WTC11 (cell line): Measurements from ENCODE around the gene TEX44. TPM values are rescaled to one million over a fixed set of nuclear protein-coding genes. Genes with fewer than 3 reads are reported as not detected.
"Not testable (repeated sequence)": the region's sequence is repeated elsewhere in the genome, so short reads cannot be mapped to it uniquely, and the experiment has no call there.

Experiments
- ATAC-seq: fragments of 200-7000 bp; cut with Tn5 transposase; 2 replicates; pipeline ENCODE4 v1.10.0; 2021; ENCODE audit warnings: mild to moderate bottlenecking, moderate library complexity
- CTCF ChIA-PET: fragments of 300-600 bp; sonication (Branson Sonifier 250); formaldehyde crosslinking; loops from one replicate; lab custom pipeline; 2021; ENCODE audit warnings: antibody characterized with exemption; lab: Charles Lee
- POLR2A ChIA-PET: fragments of 350-600 bp; sonication (Branson Sonifier 250); formaldehyde crosslinking; loops from one replicate; lab custom pipeline; 2021; ENCODE audit warnings: antibody characterized with exemption; lab: Charles Lee
- DNase-seq: peaks from one replicate; pipeline ENCODE4 v3.0.0; 2021; ENCODE audit warnings: low spot score
- H3K27ac Mint-ChIP-seq: 2 replicates; pipeline ENCODE4 v1.8.0; 2021; ENCODE audit warnings: mixed read lengths
- H3K27me3 Mint-ChIP-seq: 2 replicates; pipeline ENCODE4 v1.8.0; 2021; ENCODE audit warnings: low read depth, mild to moderate bottlenecking, moderate library complexity, mixed read lengths
- H3K36me3 Mint-ChIP-seq: 2 replicates; pipeline ENCODE4 v1.8.0; 2021; ENCODE audit warnings: mixed read lengths
- H3K4me1 Mint-ChIP-seq: 2 replicates; pipeline ENCODE4 v1.8.0; 2022; ENCODE audit warnings: mixed read lengths
- H3K4me3 Mint-ChIP-seq: 2 replicates; pipeline ENCODE4 v1.8.0; 2021; ENCODE audit warnings: mild to moderate bottlenecking, moderate library complexity, mixed read lengths
- H3K9me3 Mint-ChIP-seq: 2 replicates; pipeline ENCODE4 v1.8.0; 2021; ENCODE audit warnings: mixed read lengths
- FOXP1 ChIP-seq: sonication (generic); formaldehyde crosslinking; IDR thresholded peaks from 2 replicates; pipeline ENCODE4 v1.8.0; 2022; ENCODE audit warnings: missing genetic modification reagents, mild to moderate bottlenecking, moderate library complexity, borderline replicate concordance
- FOXP4 ChIP-seq: sonication (generic); formaldehyde crosslinking; IDR thresholded peaks from 2 replicates; pipeline ENCODE4 v1.8.0; 2022; ENCODE audit warnings: mild to moderate bottlenecking, missing genetic modification reagents
- GTF2I ChIP-seq: fragments of 250-450 bp; sonication (Bioruptor Pico); conservative IDR thresholded peaks from 2 replicates; pipeline ENCODE4 v1.4.0; 2021; ENCODE audit warnings: mild to moderate bottlenecking
- JAZF1 ChIP-seq: fragments of 250-450 bp; sonication (Bioruptor Pico); IDR thresholded peaks from 2 replicates; pipeline ENCODE4 v1.9.0; 2021; ENCODE audit warnings: moderate library complexity, mild to moderate bottlenecking, inconsistent platforms
- KAT7 ChIP-seq: sonication (generic); formaldehyde crosslinking; IDR thresholded peaks from 2 replicates; pipeline ENCODE4 v1.8.1; 2023; ENCODE audit warnings: missing genetic modification reagents, mild to moderate bottlenecking, borderline replicate concordance
- NFE2L1 ChIP-seq: sonication (generic); formaldehyde crosslinking; IDR thresholded peaks from 2 replicates; pipeline ENCODE4 v1.8.1; 2023; ENCODE audit warnings: missing genetic modification reagents
- PREB ChIP-seq: sonication (generic); formaldehyde crosslinking; IDR thresholded peaks from 2 replicates; pipeline ENCODE4 v1.8.1; 2022; ENCODE audit warnings: mild to moderate bottlenecking, missing genetic modification reagents, moderate library complexity, borderline replicate concordance
- TEAD1 ChIP-seq: sonication (generic); formaldehyde crosslinking; IDR thresholded peaks from 2 replicates; pipeline ENCODE4 v1.8.0; 2022; ENCODE audit warnings: mild to moderate bottlenecking, missing genetic modification reagents
- ZNF121 ChIP-seq: sonication (generic); formaldehyde crosslinking; IDR thresholded peaks from 2 replicates; pipeline ENCODE4 v1.8.0; 2023; ENCODE audit warnings: missing genetic modification reagents
- ZNF281 ChIP-seq: sonication (generic); formaldehyde crosslinking; IDR thresholded peaks from 2 replicates; pipeline ENCODE4 v1.8.0; 2023; ENCODE audit warnings: mild to moderate bottlenecking, missing genetic modification reagents
- ZNF317 ChIP-seq: sonication (generic); formaldehyde crosslinking; IDR thresholded peaks from 2 replicates; pipeline ENCODE4 v1.8.1; 2023; ENCODE audit warnings: low read depth, mild to moderate bottlenecking, moderate library complexity, missing genetic modification reagents, borderline replicate concordance
- ZNF425 ChIP-seq: fragments of 250-450 bp; sonication (Bioruptor Pico); conservative IDR thresholded peaks from 2 replicates; pipeline ENCODE4 v1.9.0; 2021; ENCODE audit warnings: mild to moderate bottlenecking
- total RNA-seq: library from RNA; stranded (reverse); gene quantifications from 3 replicates; pipeline ENCODE4 v1.2.3, GENCODE V29; 2021

The TEX44 gene
- total RNA-seq, 1 experiment from 2014 or later = not detected

GRCh38 chr2:231554748-231555545 is 37.7 kb upstream of the TEX44 start (continued):
- TF ChIP-seq ZNF281 (CRISPR knock-in tag) (no peak), GTF2I (CRISPR knock-in tag) (no peak), KAT7 (CRISPR knock-in tag) (no peak)

GRCh38 chr2:231556496-231556895 is 36.2 kb upstream of the TEX44 start:
- H3K27me3 Mint-ChIP-seq, H3K4me1 Mint-ChIP-seq, H3K27ac Mint-ChIP-seq, DNase-seq, ATAC-seq, H3K4me3 Mint-ChIP-seq, POLR2A ChIA-PET: not testable (repeated sequence)
- CTCF ChIA-PET = interaction anchor here (0.5 to 1.5 kb wide), 4 partner anchors 15 to 46 kb away, joined by 3 to 11 read pairs (median 3); no protein-coding TSS in a partner anchor
- Mint-ChIP-seq H3K36me3 (peaks cover 14% of the 10 kb centered on the region), H3K9me3 (peaks cover 16% of the 10 kb centered on the region)

- POLR2A ChIA-PET = no interaction called here
- H3K36me3 Mint-ChIP-seq = peaks cover 14% of the 10 kb centered on the region
- no peak overlapping the region for H3K4me3 Mint-ChIP-seq
- H3K27ac Mint-ChIP-seq = no peak overlapping the region
- ATAC-seq (no peak), DNase-seq (no peak)
- CTCF ChIA-PET = interaction anchor here (0.5 to 1.5 kb wide), 4 partner anchors 16 to 46 kb away, joined by 3 to 11 read pairs (median 3); no protein-coding TSS in a partner anchor
- H3K27me3 Mint-ChIP-seq = peaks cover 3% of the 10 kb centered on the region; the same call in 1 of the 2 replicates
- TF ChIP-seq ZNF425 (CRISPR knock-in tag) = no peak
- TF ChIP-seq FOXP1 (CRISPR knock-in tag) = no peak
- no peak for TF ChIP-seq NFE2L1
- no peak for TF ChIP-seq JAZF1 (CRISPR knock-in tag)
- no peak for TF ChIP-seq PREB (CRISPR knock-in tag)
- TF ChIP-seq TEAD1 (CRISPR knock-in tag) = no peak
- no peak for TF ChIP-seq FOXP4 (CRISPR knock-in tag)
- TF ChIP-seq ZNF121 (CRISPR knock-in tag) = no peak
- TF ChIP-seq ZNF317 = no peak
- H3K9me3 Mint-ChIP-seq = peaks cover 16% of the 10 kb centered on the region
- H3K4me1 Mint-ChIP-seq = peaks cover 7% of the 10 kb centered on the region
These were observed 35.7 kb upstream of the TEX44 start for GRCh38 chr2:231556981-231557380.
